Prostate gland (tissue), 2 donors: ENCODE measurements around the gene SPRED2. TPM values are rescaled to one million over a fixed set of nuclear protein-coding genes. Genes with fewer than 3 reads are reported as not detected.

ENCODE experiments used
- DNase-seq: peaks from one replicate; pipeline ENCODE4 v3.0.0-alpha.2; 2019; ENCODE audit warnings: low spot score
- H3K27ac ChIP-seq, 2 donors: fragments of 200-600 bp; sonication (generic); 2 replicates each; pipeline ENCODE4 v1.5.1; 2017 to 2019
- H3K27me3 ChIP-seq: fragments of 200-600 bp; sonication (generic); replicated peaks from 2 replicates; pipeline ENCODE4 v1.5.1; 2019; ENCODE audit not compliant: insufficient read depth
- H3K36me3 ChIP-seq, 2 donors: fragments of 200-600 bp; sonication (generic); 1 replicate in 1 of 2; 2 replicates in 1 of 2; pipeline versions ENCODE4 v1.5.1 to v1.8.1; 2017 to 2019
- H3K4me1 ChIP-seq: fragments of 200-600 bp; sonication (generic); replicated peaks from 2 replicates; pipeline ENCODE4 v1.5.1; 2019
- H3K4me3 ChIP-seq, 2 donors: fragments of 200-600 bp; sonication (generic); 2 replicates each; pipeline ENCODE4 v1.5.1; 2017 to 2019
- H3K9me3 ChIP-seq: fragments of 200-600 bp; sonication (generic); 2 replicates; pipeline ENCODE4 v1.5.1; 2017
- CTCF ChIP-seq, 4 experiments: fragments of 200-600 bp in 2 of 4; fragments of 450-650 bp in 2 of 4; sonication (generic) in 2 of 4; IDR thresholded peaks; 1 replicate in 3 of 4; 2 replicates in 1 of 4; pipeline ENCODE4 v1.5.1; 2016 to 2019; ENCODE audit warnings: antibody characterized with exemption in 4 of 4, mild to moderate bottlenecking in 2 of 4, moderate library complexity in 2 of 4
- POLR2A ChIP-seq: fragments of 450-650 bp; IDR thresholded peaks from one replicate; pipeline ENCODE4 v1.6.1; 2016; ENCODE audit warnings: antibody characterized with exemption, mild to moderate bottlenecking
- POLR2AphosphoS5 ChIP-seq: sonication (generic); formaldehyde crosslinking; IDR thresholded peaks from one replicate; pipeline ENCODE4 v1.6.1; 2017; ENCODE audit warnings: antibody characterized with exemption
- WGBS: methylation state at CpG from one replicate; pipeline ENCODE4 v1.1.5; 2018; 5-methylcytosine and 5-hydroxymethylcytosine counted together
- intact Hi-C: fragments of 100-400 bp; cut with DNase I; formaldehyde crosslinking; loops from one replicate; pipeline ENCODE4 v1.14.2; 2022
- total RNA-seq, 2 donors: library from RNA; depleted of rRNA; stranded (reverse); fragments of >200 nt; gene quantifications; one replicate each; pipeline ENCODE4 v1.1.0, GENCODE V29; 2016

The SPRED2 gene
- total RNA-seq = 10 to 100 TPM; 23.7 to 27.1 TPM

- TF ChIP-seq POLR2A (peak; percentile 60), CTCF (IDR thresholded peaks at IDR 0.05) (peak in 2 of 4 experiments; percentile 8 to 45), POLR2AphosphoS5 (peak; percentile 95)
- no peaks in the 10 kb centered on the region for H3K27me3 ChIP-seq
- under 1% methylated on average over 56 of the region's 68 CpGs for WGBS
- DNase-seq = peak; percentile 92
- peak within 1 kb of the TSS; percentile 92 to 96 for H3K27ac ChIP-seq
- H3K4me1 ChIP-seq = peaks cover 4% of the 10 kb centered on the region
- intact Hi-C loops = loop anchor here (10.0 kb wide), 1 partner anchor 378 kb away; the partner anchor contains the start of gene CEP68
- H3K36me3 ChIP-seq = no peaks in the 10 kb centered on the region
- no peaks in the 10 kb centered on the region for H3K9me3 ChIP-seq
- peak within 1 kb of the TSS; percentile 88 to 92 for H3K4me3 ChIP-seq
Observed at GRCh38 chr2:65432227-65433190, at the start of gene SPRED2. SPRED2 (minus strand) TSS chr2:65432599; CDS start chr2:65431987, 612 bp downstream.

GRCh38 chr2:65481961-65482360 lies 49.6 kb upstream of the SPRED2 start:
- Histone ChIP-seq H3K36me3 (no peaks in the 10 kb centered on the region), H3K27me3 (no peaks in the 10 kb centered on the region), H3K9me3 (no peaks in the 10 kb centered on the region), H3K27ac (no peak overlapping the region), H3K4me1 (no peaks in the 10 kb centered on the region), H3K4me3 (no peak overlapping the region)
- DNase-seq = no peak
- 98% methylated on average over 2 of the region's 2 CpGs for WGBS
- intact Hi-C loops = no loop called here
- TF ChIP-seq POLR2A (no peak), POLR2AphosphoS5 (no peak), CTCF (IDR thresholded peaks at IDR 0.05) (no peak)

GRCh38 chr2:65479524-65479923 lies 47.1 kb upstream of the SPRED2 start:
- Histone ChIP-seq H3K27ac (no peak overlapping the region), H3K4me3 (no peak overlapping the region), H3K36me3 (no peaks in the 10 kb centered on the region), H3K27me3 (no peaks in the 10 kb centered on the region), H3K4me1 (no peaks in the 10 kb centered on the region), H3K9me3 (no peaks in the 10 kb centered on the region)
- intact Hi-C loops = no loop called here
- 78% methylated on average over 12 of the region's 12 CpGs for WGBS
- DNase-seq = no peak
- no peak for TF ChIP-seq POLR2A
- TF ChIP-seq POLR2AphosphoS5 = no peak
- no peak for TF ChIP-seq CTCF (IDR thresholded peaks at IDR 0.05)

GRCh38 chr2:65478498-65479135 lies 46.2 kb upstream of the SPRED2 start:
- H3K9me3 ChIP-seq = no peaks in the 10 kb centered on the region
- intact Hi-C loops = no loop called here
- no peaks in the 10 kb centered on the region for H3K4me1 ChIP-seq
- TF ChIP-seq POLR2AphosphoS5 (no peak), POLR2A (no peak), CTCF (IDR thresholded peaks at IDR 0.05) (no peak)
- DNase-seq = no peak
- no peak overlapping the region for H3K4me3 ChIP-seq
- no peaks in the 10 kb centered on the region for H3K36me3 ChIP-seq
- WGBS = 77% methylated on average over 7 of the region's 7 CpGs
- H3K27me3 ChIP-seq = no peaks in the 10 kb centered on the region
- H3K27ac ChIP-seq = no peak overlapping the region
